Neural cell (in vitro differentiated cells): ENCODE measurements around the gene PLEKHN1.

Source experiments
- EP300 ChIP-seq: fragments of 450-650 bp; conservative IDR thresholded peaks from 2 replicates; pipeline ENCODE4 v1.6.1; 2014; ENCODE audit warnings: antibody characterized with exemption, mild to moderate bottlenecking, moderate library complexity; ENCODE audit not compliant: poor library complexity, severe bottlenecking
- EZH2 ChIP-seq: fragments of 200-600, 300-800 bp; shearing (Covaris generic), sonication (generic); IDR thresholded peaks from 2 replicates; pipeline ENCODE4 v1.6.1; 2014; ENCODE audit warnings: antibody characterized with exemption, low read length, borderline replicate concordance, mild to moderate bottlenecking; ENCODE audit not compliant: insufficient read depth, poor library complexity, severe bottlenecking
- MXI1 ChIP-seq: fragments of 450-650 bp; conservative IDR thresholded peaks from 2 replicates; pipeline ENCODE4 v1.6.1; 2014; ENCODE audit warnings: antibody characterized with exemption, mild to moderate bottlenecking; ENCODE audit not compliant: poor library complexity, severe bottlenecking
- POLR2AphosphoS5 ChIP-seq: IDR thresholded peaks from 2 replicates; pipeline ENCODE4 v1.6.1; 2012
- RAD21 ChIP-seq: fragments of 450-650 bp; conservative IDR thresholded peaks from 2 replicates; pipeline ENCODE4 v1.6.1; 2014; ENCODE audit warnings: antibody characterized with exemption, mild to moderate bottlenecking, moderate library complexity
- TAF1 ChIP-seq: IDR thresholded peaks from 2 replicates; pipeline ENCODE4 v1.6.1; 2012; ENCODE audit warnings: low read depth
- TF ChIP-seq, protein P1 (sequence below): fragments of 450-650 bp; IDR thresholded peaks from 2 replicates; pipeline ENCODE4 v1.5.1; 2014; ENCODE audit warnings: antibody characterized with exemption, mild to moderate bottlenecking, moderate library complexity; ENCODE audit not compliant: poor library complexity, severe bottlenecking
- TF ChIP-seq, protein P2 (sequence below): IDR thresholded peaks from 2 replicates; pipeline ENCODE4 v1.6.1; 2012; ENCODE audit warnings: borderline replicate concordance

DNA sequence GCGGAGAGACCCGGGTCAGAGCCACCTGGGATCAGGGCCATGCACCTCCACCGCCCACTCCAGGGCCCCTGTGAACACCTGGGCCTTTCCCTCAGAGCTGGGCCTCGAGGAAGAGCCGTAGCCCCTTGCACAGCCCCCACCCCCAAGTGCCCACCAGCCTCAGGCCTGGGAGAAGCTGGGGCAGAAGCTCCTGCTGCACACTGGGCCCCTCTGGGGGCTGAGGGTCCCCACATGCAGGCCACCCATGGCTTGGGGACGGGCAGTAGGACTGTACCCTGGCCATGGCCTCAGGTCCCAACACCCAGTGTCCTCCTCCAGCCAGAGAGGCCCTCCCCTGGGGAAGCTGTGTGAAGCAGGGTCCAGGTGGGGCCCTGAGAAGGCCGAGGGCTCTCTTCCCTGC, 13.7 kb upstream of the PLEKHN1 start:
- TF ChIP-seq, protein P1, sequence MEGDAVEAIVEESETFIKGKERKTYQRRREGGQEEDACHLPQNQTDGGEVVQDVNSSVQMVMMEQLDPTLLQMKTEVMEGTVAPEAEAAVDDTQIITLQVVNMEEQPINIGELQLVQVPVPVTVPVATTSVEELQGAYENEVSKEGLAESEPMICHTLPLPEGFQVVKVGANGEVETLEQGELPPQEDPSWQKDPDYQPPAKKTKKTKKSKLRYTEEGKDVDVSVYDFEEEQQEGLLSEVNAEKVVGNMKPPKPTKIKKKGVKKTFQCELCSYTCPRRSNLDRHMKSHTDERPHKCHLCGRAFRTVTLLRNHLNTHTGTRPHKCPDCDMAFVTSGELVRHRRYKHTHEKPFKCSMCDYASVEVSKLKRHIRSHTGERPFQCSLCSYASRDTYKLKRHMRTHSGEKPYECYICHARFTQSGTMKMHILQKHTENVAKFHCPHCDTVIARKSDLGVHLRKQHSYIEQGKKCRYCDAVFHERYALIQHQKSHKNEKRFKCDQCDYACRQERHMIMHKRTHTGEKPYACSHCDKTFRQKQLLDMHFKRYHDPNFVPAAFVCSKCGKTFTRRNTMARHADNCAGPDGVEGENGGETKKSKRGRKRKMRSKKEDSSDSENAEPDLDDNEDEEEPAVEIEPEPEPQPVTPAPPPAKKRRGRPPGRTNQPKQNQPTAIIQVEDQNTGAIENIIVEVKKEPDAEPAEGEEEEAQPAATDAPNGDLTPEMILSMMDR, result no peak
- no peak for TF ChIP-seq EP300
- TF ChIP-seq EZH2, result no peak
- TF ChIP-seq RAD21, result no peak
- TF ChIP-seq MXI1, result no peak
- TF ChIP-seq TAF1, result no peak
- TF ChIP-seq POLR2AphosphoS5, result no peak
- TF ChIP-seq, protein P2, sequence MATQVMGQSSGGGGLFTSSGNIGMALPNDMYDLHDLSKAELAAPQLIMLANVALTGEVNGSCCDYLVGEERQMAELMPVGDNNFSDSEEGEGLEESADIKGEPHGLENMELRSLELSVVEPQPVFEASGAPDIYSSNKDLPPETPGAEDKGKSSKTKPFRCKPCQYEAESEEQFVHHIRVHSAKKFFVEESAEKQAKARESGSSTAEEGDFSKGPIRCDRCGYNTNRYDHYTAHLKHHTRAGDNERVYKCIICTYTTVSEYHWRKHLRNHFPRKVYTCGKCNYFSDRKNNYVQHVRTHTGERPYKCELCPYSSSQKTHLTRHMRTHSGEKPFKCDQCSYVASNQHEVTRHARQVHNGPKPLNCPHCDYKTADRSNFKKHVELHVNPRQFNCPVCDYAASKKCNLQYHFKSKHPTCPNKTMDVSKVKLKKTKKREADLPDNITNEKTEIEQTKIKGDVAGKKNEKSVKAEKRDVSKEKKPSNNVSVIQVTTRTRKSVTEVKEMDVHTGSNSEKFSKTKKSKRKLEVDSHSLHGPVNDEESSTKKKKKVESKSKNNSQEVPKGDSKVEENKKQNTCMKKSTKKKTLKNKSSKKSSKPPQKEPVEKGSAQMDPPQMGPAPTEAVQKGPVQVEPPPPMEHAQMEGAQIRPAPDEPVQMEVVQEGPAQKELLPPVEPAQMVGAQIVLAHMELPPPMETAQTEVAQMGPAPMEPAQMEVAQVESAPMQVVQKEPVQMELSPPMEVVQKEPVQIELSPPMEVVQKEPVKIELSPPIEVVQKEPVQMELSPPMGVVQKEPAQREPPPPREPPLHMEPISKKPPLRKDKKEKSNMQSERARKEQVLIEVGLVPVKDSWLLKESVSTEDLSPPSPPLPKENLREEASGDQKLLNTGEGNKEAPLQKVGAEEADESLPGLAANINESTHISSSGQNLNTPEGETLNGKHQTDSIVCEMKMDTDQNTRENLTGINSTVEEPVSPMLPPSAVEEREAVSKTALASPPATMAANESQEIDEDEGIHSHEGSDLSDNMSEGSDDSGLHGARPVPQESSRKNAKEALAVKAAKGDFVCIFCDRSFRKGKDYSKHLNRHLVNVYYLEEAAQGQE, result no peak
